T-helper 2 cell treated with Interferon-gamma antibody and Interleukin-4, amounts not matched to agents 100 ng/mL and 5 ng/mL, for 36 hours (primary cell): ENCODE results near the gene PGS1. TPM values are rescaled to one million over a fixed set of nuclear protein-coding genes. Genes with fewer than 3 reads are reported as not detected.

Source experiments
- intact Hi-C: fragments of 100-400 bp; cut with micrococcal nuclease; formaldehyde crosslinking; loops from one replicate; pipeline ENCODE4 v1.15.1; 2023
- total RNA-seq: library from RNA; stranded (reverse); gene quantifications from 2 replicates; pipeline ENCODE4 v1.2.3, GENCODE V29; 2022

PGS1 gene
- total RNA-seq, 1 donor from 2014 or later: 61.2 TPM

DNA sequence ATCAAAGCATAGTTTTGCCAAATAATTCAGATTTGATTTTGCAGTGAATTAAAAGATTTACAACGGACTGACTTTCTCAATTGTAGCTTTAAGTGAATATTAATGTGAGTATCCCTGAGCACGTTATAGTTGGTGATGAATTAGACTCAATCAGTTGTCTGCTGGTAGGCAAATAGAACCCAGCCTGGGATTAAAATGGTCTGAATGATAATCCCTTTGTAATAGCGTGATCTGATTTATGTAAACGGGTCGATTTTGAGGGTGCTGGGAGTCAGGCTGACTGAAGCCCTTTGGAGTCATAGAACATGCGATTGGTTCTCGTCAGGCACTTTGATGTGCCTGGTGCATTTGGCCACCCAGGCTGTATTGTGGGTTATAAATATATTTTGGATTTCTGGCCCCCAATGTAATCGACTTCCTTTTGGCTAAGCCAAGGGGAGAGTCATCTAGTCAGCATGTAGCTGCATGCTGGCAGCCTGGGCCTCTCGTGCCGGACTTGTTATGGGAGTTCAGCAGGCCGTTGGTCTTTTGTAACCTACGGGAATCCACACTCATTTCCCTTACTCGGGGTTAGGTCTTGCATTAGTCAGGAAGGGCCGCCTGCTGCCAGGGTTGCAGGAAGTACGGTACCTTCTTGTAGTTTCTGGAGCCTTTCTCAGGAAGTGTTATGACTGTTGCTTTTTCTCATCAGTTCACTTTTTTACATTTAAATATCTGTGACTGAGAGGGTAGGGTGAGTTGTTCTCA lies 5.4 kb downstream of the PGS1 start:
- intact Hi-C loops: no loop called here

DNA sequence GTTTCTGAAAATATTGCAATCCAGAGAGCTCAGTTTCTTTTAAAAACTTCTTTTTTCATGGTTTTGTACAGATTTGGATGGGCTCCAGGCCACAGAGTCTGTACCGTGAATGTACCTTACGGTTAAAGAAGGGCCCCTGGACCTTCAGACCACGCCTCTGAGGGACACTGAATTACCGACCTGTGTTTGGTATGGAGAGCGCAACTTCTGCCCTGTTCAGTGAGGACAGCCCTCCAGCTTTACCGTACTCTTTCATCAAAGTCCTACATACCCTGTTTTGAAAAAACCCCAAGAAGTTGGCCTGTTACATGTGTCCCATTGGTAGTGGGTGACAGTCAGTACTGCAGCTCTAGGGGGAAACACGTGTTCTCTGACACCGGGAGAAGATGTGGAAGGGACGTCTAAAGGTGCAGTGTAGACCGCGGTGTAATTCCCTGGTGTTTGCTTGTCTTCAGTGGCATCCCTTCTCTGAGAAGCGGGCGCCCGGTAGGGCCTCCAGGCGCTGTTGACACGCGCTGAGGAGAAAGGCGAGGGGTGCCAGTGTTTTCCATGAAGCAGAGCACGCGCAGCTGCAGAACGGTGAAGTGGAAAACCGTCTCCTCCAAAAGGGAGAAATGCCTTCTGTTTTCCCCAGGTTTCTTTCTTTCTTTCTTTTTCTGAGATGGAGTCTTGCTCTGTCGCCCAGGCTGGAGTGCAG lies 6.2 kb downstream of the PGS1 start:
- intact Hi-C loops: no loop called here

DNA sequence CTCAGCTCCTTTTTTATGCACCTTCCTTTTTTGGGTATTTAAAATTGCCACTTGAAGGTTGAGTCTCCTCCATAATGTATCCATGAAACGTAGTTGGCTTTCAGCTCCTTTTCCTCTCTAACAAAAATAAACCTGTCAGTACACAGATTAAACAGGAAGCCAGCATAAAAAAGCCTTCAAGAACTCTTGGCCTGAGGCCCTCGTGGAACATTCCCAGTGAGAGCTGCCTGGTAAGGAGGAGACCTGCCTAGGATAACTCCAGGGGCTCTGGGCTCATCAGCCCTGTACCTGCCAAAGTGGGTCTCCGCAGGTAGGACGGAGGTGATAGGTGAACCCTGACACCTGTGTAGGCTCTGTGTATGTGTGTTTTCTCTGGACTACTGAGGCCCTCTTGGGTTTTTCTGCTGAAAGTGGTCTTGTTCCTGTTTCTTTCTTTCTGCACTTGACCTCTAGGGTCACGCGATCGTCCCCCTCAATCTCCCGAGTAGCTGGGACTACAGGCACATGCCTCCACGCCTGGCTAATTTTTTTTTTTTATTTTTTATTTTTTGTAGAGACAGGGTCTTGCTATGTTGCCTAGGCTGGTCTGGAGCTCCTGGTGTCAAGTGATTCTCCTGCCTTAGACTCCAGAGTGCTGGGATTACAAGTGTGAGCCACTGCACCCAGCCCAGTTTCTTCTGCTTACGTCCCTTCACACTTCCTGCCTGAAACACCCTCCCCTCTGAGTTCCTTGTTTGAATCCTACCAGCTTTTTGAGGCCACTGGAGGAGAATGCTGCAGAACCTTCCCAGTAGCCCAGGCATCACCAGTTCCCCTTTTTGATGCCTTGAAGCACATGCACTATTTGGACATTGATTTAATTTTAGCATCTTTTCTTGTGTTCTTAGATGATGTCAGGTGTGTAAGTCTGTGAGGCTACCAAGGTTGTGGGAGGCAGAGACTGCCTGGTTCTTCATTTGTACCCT lies 9.8 kb downstream of the PGS1 start:
- intact Hi-C loops: no loop called here

DNA sequence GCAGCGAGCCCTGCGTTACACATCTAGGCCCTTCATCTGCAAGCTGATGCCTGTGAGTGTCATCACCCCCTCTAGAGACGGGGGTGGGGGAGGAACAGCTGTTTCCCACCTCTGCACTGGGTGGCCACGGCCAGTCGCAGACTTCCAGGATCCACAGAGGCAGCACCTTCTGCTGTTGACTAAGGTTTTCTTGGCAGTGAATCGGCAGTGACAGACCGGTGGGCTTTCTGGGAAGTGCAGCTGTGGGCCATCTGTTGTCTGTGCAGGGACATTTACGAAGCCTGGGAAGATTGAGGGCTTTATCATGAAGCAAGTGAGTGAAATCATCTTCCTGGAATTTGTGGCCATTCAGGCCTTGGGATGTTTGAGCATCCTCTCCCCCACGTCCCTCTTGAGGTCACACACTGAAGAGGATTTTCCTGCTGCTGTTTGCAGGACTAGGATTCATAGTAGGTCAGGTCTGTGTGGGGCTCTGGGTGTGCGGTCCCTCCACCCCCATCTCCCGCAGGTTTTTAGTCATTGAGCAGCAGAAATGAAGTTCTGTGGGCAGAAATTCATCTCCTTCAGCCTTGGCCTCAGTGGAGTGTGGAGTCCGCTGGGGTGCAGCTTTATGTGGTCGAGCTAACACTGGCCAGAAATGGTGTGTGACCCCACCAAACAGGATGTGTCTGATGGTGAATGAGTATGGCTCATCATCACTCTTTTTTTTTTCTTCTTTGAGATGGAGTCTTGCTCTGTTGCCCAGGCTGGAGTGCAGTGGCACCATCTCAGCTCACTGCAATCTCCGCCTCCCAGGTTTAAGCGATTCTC lies 12.0 kb downstream of the PGS1 start:
- intact Hi-C loops: no loop called here

DNA sequence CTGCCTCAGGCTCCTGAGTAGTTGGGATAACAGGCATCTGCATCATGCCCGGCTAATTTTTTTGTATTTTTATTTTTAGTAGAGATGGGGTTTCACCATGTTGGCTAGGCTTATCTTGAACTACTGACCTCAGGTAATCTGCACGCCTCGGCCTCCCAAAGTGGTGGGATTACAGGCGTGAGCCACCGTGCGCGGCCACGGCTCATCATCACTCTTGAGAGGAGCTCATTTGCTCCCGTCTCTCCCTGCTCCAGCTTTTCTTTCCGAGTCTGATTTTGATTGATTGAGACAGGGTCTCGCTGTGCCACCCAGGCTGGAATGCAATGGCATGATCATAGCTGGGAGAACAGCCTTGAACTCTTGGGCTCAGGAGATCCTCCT lies 12.6 kb downstream of the PGS1 start:
- intact Hi-C loops: no loop called here

DNA sequence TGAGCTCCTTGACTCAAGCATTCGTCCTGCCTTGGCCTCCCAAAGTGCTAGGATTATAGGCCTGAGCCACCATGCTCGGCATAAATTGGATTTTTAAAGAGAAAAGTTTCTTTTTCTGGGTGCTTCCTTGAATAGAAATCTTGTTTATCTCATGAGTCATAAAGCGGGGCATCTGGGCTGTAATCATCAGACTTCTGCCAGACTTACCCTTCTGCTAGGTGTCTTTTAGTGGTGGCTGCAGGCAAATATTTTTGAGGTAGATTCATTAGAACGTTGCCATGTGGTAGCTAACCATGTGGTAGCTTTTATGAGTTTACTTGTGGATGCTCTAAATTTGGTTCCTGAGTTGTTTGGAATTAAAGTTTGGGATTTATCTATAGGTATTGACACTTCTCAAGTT lies 13.4 kb downstream of the PGS1 start:
- intact Hi-C loops: no loop called here

DNA sequence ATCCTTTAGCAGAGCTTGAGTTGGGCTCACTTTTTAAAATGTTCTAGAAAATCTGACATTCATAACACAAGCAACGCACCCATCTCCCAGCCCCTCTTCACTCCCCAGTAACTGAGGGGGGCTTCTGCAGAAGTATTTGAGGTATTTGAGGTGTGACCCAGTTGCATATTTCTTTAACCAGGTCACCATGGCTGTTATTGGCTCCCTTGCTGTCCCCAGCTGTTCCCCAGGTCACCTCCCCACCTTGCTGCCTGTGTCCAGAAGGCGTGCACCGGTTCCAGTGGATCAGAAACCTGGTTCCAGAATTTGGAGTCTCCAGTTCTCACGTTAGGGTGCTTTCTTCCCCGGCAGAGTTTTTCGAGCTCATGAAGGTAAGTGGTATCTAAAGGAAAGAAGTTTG lies 13.8 kb downstream of the PGS1 start:
- intact Hi-C loops: no loop called here

DNA sequence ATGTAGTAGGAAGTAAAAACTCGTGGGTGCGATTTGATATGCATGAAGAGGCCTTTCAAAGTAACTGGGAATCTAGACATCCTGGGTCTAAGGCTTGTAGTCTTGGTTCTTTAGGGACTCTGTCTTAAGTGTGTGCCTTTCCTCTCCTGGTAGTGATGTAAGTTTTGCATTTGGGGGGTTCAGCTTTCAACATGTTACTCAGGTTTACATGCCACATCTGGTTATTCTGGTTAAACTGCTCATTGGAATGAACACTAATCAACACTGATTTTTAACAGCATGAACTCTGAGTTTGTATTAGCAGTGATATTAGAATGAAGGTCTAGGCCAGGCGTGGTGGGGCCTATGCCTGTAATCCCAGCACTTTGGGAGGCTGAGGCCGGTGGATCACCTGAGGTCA lies 15.1 kb downstream of the PGS1 start:
- intact Hi-C loops: no loop called here

DNA sequence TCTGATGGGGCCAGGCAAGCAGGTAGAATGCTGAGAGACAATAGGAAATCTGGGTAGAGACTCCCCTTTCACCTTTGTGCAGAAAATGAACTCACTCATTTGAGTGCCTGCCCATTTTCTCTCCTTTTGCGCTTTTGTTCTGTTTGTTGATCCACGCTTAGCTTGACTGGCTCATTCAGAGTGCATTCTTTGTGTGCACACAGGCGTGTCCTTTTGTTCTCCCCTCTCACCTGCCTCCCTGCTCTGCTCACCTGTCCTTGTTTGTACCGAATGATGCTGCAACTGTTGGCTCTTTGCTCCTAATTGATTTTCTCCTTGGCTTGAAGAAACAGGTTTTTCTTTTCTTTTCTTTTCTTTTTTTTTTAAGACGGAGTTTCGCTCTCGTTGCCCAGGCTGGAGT lies 15.8 kb downstream of the PGS1 start:
- intact Hi-C loops: no loop called here

DNA sequence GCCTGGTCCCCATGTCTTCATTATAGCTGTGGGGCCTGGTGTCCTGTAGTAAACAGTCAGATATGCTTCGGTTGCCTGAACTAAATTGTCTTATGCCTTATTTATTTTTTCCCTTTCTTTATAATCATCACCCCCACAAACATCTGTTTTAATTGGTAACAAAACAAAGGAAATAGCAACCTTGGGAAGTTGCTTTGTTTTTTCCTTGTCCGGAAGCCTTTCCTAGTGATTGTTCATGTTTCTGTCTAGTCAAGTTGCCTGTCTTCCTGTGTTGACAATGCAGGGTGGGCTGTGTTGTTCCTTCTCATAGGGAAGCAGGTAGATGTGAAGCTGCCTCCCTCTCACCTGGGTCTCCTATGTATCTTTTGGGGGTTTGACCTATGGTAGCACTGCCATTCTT lies 16.7 kb downstream of the PGS1 start:
- intact Hi-C loops: no loop called here

DNA sequence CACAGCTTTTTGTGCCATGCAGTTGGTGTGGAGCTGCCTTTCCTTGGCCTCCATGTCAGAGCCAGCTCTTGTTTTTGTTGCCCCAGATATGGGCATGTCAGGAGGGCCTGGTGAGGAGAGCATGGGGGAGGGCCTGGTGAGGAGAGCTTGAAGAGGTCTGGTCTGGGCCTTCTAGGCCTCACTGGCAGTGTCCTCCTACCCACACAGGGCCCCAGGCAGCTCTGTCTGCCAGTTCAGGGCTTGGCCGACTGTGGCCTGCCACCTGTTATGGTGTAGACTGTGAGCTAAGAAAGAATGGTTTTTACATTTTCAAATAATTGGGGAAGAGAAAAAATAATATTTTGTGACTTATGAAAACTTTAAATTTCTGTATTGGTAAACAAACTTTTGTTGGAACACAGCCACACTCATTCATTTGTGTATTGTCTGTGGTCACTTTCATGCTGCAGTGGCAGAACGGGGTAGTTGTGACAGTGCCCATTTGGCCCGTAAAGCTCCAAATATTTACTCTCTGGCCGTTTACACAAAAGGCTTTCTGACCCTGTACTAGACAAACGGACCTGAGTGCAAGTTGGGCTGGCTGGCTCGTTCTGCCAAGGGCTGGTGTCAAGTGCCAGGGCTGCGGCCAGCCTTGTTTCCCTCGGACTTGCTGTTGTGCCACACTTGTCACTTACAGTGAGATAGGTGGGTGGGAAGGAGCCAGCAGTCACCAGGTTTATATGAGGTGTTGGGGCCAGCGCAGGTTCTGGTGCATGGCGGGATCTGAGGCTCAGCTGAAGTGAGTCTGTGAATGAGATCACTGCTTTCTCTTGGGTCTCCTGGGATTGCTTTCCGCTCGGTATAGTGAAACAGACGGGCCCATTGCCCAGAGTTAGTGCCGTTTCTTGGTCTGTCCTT lies 18.2 kb downstream of the PGS1 start:
- intact Hi-C loops: no loop called here

DNA sequence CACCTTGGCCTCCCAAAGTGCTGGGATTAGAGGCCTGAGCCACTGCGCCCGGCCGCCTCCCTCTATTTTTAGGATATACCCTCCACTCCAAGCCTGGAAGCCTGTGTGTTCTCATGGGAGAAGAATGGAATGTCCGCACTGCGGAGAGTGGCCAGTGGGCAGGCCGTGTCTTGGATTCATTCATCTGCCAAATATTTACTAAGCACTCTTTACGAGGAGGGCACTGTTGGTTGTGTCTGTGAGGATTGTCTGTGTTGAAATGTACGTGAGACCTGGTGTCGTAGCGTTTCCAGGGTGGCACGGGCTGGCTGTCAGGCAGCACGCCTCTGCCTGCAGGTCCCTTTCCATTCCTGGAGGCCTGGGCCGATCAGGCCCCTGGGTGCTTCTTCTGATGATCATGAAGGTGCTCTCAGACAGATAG lies 19.2 kb downstream of the PGS1 start:
- intact Hi-C loops: no loop called here

DNA sequence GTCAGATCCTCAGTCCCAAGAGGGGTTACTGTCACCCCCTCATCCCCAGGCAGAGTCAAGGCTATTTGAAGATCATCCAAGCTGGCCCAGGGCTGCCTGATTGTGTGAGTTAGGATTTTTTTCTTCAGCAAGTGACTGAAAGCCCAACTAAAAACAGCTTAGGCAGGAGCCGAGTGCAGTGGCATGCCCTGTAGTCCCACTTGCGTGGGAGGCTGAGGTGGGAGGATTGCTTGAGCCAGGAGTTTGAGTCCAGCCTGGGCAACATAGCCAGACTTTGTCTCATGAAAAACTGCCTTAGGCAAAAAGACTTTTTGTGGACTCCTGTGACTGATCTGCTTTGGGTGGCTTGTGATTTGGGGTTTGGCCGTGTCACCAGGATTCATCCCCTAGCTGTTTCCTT lies 19.9 kb downstream of the PGS1 start:
- intact Hi-C loops: no loop called here

DNA sequence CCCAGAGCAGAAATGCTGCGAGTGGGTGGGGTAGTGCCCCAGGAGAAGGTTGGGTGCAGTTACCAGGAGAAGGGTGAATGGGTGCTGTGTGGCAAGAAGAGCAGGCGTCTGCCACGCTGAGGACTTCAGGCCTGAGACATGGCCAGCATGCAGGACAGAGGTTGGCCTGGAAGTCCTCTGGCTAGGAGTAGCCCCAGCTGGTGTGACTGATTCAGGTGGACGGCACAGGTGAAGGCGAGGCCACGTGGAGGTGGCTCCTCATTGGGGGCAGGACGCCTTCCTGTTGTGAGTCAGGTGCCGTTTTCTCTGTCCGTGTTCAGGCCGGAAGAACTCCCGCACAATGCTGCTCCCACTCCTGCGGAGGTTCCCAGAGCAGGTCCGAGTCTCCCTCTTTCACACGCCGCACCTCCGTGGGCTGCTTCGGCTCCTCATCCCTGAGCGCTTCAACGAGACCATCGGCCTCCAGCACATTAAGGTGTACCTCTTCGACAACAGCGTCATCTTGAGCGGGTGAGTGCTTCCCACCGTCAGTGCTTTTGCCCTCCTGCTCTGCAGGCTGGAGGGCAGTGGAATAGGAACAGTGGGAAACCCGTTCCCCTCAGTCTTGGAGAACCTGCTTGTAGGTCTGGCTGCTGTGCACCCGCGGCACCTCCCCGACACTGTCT lies 20.7 kb downstream of the PGS1 start:
- intact Hi-C loops: no loop called here

DNA sequence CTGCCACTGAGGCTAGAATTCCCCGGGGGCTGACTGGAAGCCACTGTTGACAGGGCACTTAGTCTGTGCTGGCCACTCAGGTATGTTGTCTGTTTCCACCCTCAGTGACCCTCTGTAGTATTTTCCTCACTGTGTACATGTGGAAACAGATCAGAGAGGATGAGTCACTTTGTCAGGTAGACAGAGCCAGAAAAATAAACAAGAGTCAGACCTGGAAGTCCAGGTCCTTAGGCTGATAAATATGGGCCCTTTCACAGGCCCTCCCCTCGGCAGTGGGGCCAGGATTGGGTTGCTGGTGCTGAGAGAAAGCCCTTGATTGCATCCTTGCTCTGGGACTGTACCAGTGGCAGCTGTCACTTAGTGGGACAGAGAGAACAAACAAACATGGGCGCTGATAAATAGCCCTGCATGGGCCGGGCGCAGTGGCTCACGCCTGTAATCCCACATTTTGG lies 21.3 kb downstream of the PGS1 start:
- intact Hi-C loops: no loop called here

DNA sequence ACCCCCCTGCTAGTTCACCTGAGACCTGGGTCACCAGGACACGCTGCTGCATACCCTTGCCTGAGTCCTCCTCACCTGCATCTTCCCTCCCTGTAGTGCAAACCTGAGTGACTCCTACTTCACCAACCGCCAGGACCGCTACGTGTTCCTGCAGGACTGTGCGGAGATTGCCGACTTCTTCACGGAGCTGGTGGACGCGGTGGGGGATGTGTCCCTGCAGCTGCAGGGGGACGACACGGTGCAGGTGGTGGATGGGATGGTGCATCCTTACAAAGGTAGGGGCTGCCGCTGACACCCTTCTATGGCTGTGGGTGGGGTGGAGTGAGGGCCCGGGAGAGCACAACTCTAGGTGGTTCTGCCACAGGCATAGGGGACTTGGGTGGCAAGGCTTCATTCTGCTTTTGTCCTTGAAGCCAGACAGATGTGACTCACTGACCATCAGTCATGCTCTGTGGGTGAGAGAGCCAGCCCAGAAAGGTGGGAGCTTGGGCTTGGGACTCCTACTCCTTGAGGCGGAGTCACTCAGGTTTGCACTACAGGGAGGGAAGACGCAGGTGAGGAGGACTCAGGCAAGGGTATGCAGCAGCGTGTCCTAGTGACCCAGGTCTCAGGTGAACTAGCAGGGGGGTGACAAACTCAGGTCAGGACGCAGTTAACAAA lies 22.3 kb downstream of the PGS1 start:
- intact Hi-C loops: no loop called here

DNA sequence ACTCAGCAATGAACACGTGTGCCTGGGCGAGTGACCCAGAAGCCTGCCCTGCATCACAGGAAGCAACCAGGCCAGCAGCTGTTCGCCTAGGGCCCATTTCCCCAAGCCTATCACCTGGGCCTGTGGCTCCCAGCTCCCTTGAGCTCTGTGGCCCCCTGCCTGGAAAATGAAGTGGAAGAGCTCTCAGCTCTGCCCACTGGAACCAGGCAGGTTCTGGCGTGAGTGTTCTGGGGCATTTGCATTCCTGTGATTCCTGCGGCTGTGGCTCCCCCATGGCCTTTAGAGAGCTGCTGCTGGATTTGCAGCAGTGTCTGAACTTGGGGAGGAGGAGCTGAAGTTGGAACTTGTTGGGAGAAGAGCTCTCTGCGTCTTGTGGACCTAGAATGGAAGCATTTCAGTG lies 22.8 kb downstream of the PGS1 start:
- intact Hi-C loops: no loop called here

DNA sequence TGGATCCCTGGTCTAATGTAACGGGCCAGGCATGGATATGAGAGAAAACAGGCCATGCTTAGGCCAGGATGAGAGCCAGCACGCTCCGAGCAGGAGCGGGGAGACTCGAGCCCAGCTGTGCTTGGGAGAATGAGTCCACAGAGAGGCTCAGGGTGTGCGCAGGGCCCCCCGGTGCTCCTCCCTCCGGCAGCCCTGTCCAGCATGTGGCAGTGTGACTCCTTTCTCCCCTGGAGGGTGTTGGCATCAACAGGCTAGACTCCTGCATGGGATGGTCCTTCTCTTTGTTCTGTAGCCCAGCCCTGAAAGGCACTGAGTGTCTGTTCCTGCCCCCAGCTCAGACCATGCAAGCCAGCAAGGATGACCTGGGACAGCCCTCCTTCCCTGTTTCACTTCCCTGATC lies 23.4 kb downstream of the PGS1 start:
- intact Hi-C loops: no loop called here

DNA sequence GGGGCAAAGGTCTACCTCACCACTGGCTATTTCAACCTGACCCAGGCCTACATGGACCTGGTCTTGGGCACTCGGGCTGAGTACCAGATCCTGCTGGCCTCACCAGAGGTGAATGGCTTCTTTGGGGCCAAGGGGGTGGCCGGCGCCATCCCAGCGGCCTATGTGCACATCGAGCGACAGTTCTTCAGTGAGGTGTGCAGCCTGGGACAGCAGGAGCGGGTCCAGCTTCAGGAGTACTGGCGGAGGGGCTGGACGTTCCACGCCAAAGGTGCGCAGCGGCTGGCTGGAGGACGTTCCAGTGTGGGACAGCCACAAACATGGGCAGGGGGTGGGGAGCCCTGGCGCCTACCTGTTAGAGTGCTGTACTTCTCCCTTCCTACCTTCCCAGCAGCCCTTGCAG lies 25.4 kb downstream of the PGS1 start:
- intact Hi-C loops: no loop called here
